GM18909 (cell line): ENCODE measurements around the gene HPSE2.
"Not testable (repeated sequence)": the region's sequence is repeated elsewhere in the genome, so short reads cannot be mapped to it uniquely, and the experiment has no call there.

Experiments used
- ATAC-seq: cut with Tn5 transposase; IDR thresholded peaks from one replicate; pipeline ENCODE4 v1.9.1; 2021; ENCODE audit warnings: mild to moderate bottlenecking; ENCODE audit not compliant: unreplicated experiment, poor library complexity

The HPSE2 gene

DNA sequence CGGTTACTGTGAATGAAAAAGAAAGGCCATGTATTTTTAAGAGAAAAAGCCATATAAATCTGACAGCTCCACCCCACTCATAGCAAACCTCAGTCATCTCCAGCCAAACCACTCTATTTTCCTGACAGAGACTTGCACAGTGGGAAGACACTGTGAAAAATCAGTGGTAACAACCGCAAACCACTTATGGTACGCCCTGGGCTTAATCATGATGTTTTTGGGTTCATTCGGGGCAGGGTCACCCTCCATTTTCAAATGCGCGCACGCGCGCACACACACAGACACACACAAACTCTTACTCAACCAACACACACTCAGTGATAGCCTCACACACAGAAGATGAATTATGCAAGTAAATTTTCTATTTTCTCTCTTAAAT lies 706.9 kb downstream of the HPSE2 start:
- ATAC-seq: no peak

DNA sequence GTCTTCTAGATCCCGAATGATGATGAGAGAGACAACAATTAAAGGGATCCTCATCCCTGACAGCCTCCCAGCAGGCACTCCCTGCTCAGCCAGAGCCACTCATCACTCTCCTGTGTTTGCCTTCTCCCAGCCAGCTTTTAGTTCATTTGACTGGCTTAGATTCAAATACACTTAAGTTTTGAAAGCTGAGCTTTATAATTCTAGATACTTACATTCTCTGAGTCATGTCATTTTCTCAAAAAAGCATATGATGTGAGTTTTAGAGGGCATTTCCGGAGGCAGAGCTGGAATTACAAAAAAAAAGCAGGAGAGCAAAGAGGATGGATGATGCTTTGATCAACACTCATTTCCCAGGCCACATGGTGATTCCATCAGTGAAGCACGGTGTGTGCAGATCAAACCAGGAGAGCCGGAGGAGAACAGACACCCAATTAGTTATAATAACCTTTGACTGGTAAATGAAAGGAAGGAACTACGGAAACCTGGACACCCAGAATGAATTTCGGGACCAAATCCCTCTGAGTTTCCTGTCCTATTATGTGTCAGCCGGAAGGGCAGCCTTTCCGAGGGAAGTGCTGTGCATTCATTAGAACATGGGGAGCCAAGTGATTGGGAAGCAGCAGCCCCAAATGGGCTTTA lies 707.4 kb downstream of the HPSE2 start:
- no peak for ATAC-seq

DNA sequence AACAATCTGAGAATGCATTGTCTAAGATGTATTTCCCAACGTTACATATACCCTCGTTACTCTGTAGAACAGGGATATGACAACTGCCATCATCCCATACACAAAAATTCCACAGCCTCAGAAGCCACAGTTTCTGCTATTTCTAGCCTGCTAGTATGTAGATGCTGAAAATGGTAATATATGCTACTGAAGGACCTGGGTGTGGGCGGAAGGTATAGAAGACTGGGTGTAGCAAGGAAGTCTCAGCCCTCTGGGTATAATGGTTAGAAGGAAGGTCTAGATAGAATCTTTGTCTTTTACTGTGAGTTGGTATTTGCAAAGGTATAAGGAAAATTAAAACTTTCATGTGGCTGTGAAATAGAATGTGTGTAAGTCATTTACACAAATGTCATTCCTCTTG lies 709.7 kb downstream of the HPSE2 start:
- ATAC-seq: no peak

DNA sequence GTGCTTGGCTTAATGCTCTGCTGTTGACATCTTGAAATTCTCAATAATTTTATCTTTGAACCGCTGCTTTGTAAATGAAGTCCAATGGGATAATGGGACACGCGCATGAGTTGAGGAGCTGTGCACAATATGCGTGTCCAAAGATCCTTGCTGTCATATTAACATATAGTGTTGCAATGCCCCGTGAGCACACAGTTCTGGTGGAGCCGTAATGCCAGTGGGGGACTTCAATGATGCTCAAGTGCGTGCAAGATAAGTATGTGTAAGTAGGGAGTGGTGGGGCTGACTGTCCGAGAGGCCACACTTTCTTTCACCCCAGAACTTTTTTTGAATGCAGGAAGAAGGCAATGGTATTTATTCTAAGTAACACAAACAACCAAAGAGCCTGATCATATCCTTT lies 711.5 kb downstream of the HPSE2 start:
- ATAC-seq: no peak

DNA sequence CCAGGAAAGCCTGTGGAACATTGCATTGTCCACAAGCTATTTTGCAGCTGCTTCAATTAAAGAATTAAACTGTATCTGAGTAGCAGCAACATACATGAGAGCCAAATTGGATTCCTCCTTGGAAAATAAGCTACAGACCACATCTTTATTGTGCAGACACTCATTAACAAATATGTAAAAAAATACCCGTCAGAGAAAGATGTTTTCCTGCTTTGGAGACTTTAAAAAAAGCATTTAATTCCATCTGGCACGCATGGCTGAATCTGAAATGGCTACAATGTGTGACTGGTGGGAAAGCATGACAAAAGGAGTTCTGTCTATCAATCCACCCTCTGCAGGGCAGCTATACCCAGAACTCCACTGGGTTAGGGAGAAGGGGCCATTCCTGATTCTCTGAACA lies 715.8 kb downstream of the HPSE2 start:
- ATAC-seq: no peak

DNA sequence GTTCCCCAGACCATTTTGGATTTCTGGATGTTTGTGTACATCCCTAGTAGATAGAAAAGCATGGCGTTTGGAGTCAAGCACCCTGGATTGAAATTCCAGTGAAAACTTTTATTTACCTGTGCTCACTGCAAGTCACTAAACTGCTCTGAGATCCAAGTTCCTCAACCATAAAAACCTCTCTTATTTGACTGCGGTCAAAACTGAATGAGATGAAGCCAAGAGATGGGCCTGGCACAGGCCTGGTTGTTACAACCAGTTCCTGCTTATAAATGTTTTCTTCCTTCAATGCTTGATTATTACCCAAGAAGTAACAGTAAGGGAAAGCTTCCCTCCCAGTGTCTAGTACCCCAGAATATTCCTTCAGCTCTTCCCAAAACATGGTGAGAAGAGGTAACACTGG lies 718.0 kb downstream of the HPSE2 start:
- no peak for ATAC-seq

DNA sequence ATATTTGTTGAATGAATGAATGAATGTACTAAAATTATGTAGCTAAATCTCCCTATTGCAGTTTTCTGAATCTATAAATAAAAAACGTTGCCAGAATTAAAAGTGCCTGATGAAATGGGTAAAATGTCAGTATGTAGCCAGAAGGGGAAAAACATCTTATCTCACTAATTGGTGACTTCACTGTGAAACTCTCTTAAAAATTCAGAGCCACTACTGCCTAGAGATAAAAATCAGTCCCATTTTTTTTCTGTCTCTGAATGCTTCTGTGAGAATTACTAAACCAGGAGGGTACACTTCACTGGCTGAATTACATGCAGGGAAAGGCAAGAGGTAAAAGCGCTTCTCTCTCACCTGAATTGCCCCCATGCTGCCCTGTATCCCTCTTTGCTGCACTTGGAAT lies 719.3 kb downstream of the HPSE2 start:
- ATAC-seq: no peak

DNA sequence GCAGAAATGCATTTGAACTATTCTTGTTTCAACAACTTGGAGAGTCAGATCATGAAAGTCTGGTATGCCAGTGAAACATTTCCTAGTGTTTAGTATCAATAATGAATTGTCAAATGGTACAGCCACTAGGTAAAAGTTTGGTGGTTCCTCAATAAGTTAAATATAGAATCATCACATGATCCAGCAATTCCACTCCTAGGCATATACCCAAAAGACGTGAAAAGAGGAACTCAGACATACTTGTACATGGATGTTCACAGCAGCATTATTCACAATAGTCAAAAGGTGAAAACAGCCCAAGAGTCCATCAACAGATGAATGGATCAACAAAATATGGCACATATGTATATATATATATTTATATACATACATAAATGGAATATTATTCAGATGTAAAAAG lies 721.9 kb downstream of the HPSE2 start:
- no peak for ATAC-seq

DNA sequence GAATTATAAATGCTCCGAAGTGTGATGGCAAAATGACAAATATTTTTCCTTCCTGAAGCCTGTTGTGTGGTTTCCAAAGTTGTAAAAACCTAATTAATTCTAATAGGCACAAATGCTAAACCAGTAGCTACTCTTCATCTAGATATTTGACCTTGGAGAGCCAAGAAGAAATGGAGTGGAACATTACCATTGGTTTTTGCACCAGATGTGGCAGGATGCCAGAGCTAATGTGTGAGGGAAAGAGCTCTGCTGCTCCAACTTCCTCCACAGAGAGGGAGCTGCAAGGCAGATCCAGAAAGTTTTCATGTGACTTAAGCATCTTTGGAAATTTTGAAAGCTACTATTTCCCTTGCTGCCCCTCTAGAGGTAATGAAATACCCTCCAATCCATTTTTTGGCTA lies 723.8 kb downstream of the HPSE2 start:
- ATAC-seq: no peak

DNA sequence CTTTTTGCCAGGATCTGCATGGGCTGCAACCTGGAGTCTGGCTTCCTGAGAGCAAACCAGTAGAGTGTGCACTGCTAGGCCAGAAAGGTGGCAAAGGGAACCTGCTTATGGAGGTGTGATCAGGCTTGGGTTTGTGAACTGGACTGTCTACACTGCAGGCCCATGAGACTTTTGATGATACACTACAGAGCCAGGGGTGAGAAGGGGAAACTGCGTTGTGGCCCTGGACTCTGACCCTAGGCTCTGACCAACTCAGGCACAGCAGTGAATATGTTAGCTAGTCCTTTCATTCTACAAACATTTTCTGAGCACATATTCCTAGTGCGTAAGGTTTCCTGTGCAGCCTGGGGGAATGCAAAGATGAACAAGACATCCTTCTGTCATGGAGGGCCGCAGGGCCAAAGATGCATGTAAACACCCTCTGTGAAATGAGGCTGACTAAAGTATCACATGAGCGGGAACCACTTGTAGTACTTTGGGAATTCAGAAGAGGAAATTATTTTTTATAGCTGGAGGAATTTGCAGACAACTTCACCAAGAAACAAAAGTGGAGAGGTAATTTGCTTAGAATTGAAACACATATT lies 725.1 kb downstream of the HPSE2 start:
- ATAC-seq: no peak

DNA sequence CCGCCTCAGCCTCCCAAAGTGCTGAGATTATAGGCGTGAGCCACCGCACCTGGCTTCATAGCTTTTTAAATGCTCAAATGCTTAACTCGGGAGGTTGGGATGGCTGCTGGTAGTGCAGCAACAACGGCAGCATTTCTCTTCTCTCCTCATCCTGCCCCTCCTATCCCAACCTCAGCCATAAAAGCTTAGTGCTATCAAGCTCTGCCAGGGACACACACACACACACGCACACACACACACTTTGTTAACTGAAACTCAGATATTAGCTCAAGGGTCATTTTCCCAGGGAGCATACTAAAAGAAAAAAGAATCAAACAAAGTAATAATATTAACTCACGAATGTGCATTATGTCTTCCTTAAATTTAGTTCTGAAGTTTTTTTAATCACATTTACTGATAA lies 725.9 kb downstream of the HPSE2 start:
- no peak for ATAC-seq

DNA sequence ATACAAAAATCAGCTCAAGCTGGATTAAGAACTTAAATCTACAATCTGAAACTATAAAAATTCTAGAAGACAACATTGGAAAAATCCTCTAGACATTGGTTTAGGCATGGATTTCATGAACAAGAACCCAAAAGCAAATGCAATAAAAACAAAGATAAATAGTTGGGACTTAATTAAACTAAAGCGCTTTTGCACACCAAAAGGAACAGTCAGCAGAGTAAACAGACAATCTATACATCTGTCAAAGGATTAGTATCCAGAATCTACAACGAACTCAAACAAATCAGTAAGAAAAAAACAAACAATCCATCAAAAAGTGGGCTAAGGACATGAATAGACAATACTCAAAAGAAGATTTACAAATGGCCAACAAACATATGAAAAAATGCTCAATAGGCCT lies 733.1 kb downstream of the HPSE2 start:
- not testable (repeated sequence) for ATAC-seq

DNA sequence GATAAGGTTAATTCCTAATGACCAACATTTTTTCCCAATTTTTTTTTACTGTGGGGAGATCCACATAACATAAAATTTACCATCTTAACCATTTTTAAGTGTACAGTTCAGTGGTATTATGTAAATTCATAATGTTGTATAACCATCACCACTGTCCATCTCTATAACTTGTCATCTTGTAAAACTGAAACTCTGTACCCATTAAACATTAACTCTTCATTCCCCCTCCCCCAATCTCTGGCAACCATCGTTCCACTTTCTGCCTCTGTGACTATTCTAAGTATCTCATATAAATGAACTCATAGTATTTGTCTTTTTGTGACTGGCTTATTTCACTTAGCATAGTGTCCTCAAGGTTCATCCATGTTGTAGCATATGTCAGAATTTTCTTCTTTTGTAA lies 742.9 kb downstream of the HPSE2 start:
- peak; percentile 59 for ATAC-seq

DNA sequence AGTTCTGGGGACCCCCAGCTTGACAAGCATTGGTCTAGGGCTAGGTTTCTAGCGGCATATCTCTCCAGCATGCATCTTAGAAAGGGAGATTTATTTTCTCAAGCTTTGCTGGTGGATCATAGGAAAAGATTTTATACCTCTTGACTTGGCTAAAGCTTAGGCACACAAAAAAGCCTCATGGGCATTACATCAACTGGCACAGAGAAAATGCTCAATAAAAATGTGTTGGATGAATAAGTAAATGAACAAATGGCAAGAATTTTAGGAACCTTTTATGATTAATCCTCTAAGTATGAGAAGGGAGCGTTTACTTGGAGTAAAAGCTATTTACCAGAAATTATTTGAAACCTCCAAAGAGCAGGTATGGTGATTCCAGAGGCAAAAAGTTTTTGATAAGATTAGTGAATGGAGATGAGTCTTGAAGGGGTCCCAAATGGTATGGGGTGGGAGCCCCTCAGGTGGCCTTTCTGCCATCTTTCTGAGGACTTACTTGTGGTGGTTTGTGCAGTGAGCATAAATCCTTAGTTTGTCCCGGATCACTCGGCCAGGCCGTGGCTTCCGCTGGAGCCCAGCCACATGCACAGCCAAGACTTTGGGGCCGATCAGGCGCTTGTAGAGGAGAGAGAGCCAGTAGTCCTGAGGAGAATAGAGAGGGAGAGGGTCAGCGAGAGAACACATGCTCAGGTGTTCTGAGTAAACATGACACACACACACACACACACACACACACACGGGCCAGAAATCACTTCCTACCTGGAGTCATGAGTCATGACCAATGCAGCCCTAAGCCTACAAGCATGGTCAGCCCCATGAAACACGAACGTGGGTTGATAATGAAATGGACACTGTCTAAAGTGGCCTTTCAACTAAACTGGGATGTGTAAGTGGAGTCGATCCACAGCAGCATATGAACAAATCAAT lies 745.8 kb downstream of the HPSE2 start:
- no peak for ATAC-seq

DNA sequence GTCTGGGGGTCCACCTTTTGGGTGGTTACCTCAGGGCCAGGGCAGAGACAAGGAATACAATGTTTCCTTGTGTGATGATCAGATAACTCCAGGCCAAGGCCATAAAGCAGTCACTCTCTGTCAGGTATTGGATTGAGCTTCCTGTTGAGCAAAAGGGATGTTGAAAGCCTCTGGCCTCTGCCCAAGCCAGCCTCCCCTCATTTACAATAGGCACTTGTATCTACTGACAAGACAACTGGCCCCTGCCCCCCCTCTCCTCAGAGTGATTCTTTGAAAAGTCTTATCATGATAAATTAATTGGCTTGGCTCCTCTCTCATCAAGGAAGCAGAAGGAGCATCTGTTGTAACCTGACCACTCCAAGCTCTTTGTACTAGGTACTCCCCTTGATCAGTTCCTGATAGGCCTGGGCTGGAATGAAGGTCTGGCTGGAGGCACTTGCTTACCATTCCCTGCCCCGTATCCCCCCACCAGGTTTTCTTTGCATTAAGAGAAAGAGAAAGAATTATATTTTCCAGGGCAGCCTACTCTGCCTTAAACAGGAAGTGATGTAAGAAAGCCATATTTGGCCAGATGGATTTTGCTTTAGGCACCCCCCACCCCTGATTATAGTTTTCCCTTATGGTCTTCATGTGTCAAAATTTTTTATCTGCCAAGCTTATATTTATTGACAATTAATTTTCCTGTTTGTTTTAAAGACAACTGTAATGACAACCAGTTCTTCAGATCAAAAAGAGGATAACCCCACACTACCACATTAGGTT lies 746.8 kb downstream of the HPSE2 start:
- ATAC-seq: no peak

DNA sequence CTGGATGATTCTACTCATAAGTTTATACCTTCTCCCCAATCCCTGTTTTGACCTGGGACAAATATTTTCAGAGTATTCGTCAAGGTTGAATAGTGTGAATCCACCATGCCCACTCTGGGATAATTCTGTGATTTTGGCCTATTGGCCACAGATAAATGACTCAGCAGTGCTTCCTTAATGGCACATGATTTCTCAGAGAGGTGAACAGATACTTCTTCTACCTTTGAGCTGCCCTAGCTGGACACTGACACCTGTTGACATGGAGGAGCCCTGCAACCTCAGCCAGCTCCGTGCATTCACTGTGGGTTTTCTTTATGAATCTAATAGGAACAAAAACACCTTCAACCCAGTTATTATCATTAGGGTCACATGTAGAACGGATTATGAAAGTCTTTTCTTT lies 748.0 kb downstream of the HPSE2 start:
- no peak for ATAC-seq

DNA sequence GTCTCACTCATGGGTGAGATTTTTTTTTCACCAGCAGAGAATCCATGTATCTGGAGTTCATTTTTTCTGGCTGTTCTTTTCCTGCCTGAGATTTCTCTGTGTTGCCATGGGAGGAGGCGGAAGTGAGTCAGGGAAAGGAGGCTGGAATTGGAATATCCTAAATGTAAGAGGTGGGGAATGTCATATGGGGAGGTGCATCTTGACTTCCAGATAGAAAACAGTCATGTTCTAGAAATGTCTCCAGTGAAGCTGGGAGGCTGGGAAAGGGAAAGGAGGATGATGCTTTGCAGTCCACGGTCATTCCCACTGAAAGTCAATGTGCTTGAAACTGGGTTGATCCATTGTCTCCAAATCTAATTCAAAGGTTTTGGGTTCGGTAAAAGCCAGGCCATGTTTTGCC lies 749.2 kb downstream of the HPSE2 start:
- ATAC-seq: no peak

DNA sequence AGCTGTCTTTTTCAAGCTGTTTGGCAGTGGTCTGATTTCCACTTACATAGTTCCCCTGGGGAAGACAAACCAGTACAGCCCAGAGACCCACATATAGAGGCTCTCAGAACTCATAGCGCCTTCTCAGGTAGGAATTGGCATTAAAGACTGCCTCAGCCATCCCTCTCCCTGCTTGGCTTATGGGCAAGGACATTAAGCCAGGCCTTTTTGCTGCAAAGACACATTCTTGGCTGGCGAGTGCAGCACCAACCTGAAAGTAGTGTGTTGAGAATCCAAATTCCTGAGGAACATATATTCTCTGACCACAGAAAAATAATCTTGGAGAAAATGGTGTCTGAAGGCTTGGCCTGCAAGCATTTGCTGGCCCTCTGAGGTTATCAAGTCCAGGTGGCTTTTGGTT lies 749.7 kb downstream of the HPSE2 start:
- ATAC-seq: no peak

DNA sequence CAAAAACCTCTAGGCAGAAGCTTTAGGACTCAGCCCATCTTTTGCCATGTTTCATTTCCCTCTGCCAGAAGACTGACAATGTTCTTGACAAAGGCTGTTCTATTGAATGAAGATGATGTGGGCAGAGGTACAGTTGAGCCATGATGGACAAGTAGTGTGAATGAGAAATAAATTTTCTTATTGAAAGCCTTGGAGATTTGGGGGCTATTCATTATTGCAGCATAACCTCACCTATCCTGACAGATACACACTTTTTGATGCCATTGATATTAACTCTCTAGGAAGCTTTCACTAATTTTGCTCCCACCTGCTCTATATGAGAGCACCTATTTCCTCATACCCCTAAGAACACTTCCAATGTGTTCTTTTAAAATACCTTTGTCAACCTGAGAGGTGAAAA lies 752.0 kb downstream of the HPSE2 start:
- ATAC-seq: no peak

DNA sequence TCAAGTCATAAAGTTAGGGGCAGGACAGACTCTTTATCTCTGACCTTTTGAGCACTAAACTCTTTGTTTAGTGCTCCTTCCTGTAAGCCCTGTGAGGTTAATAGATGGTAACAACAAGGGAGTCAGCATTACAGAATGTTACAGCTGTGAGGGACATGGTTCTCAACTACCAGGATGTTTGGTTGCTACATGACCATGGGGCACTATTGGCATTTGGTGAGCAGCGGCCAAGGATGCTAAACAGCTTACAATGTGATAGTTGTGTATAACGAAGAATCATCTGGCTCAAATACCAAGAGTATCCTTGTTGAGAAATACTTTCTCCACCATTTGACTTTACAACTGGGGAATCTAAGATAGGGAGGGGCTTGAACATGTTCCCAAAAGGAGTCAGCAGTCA lies 753.6 kb downstream of the HPSE2 start:
- no peak for ATAC-seq

DNA sequence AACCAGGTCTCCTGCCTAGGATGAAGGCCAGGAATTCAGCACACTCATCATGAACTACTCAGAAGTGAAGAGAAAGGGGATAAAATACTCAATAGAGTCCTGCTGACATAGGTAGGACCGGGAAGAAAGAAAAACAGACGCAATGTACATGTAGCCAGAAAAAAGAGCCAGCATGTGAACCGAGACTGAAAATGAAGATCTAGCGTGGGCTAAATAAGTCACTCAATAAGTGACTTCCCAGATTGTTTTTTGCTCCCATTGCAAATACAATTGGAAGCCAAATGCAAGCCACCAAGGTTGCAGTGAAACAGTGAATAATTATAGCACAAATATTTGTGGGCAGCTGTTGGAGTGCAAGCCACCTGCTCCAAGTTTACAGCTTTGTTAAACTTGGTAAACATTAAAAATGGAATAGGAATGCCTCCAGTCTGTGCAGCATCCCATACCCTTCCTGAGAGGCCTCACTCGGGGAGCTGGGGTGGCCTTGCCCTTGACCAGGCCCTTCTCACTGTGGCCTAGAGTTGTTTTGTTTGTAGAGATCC lies 754.2 kb downstream of the HPSE2 start:
- ATAC-seq: no peak
